Immature natural killer cell (primary cell): ENCODE measurements around the gene CCM2. TPM values are rescaled to one million over a fixed set of nuclear protein-coding genes. Genes with fewer than 3 reads are reported as not detected.
A peak's percentile ranks its signal among the peaks of the same experiment; 100 is the strongest.
"Not testable (repeated sequence)": the region's sequence is repeated elsewhere in the genome, so short reads cannot be mapped to it uniquely, and the experiment has no call there.

Source experiments
- DNase-seq, 3 donors: peaks; one replicate each; pipeline ENCODE4 v3.0.0; 2022; ENCODE audit warnings: mixed read lengths in 1 of 3
- H3K27ac Mint-ChIP-seq, 6 donors: one replicate each; pipeline ENCODE4 v1.8.0; 2020; ENCODE audit warnings: mixed read lengths in 6 of 6, mild to moderate bottlenecking in 5 of 6, inconsistent platforms in 4 of 6, moderate library complexity in 3 of 6
- H3K27me3 Mint-ChIP-seq, 3 donors: one replicate each; pipeline ENCODE4 v1.8.0; 2020 to 2021; ENCODE audit warnings: low read depth in 3 of 3, mild to moderate bottlenecking in 3 of 3, mixed read lengths in 3 of 3, moderate library complexity in 3 of 3, inconsistent platforms in 1 of 3
- H3K36me3 Mint-ChIP-seq, 3 donors: one replicate each; pipeline ENCODE4 v1.8.0; 2020; ENCODE audit warnings: mixed read lengths in 3 of 3, inconsistent platforms in 2 of 3, mild to moderate bottlenecking in 2 of 3
- H3K4me1 Mint-ChIP-seq, 2 donors: one replicate each; pipeline ENCODE4 v1.8.0; 2020; ENCODE audit warnings: inconsistent platforms in 2 of 2, mild to moderate bottlenecking in 2 of 2, mixed read lengths in 2 of 2, moderate library complexity in 1 of 2
- H3K4me3 Mint-ChIP-seq, 5 donors: one replicate each; pipeline ENCODE4 v1.8.0; 2020; ENCODE audit warnings: mild to moderate bottlenecking in 5 of 5, mixed read lengths in 5 of 5, inconsistent platforms in 3 of 5, moderate library complexity in 3 of 5
- H3K9me3 Mint-ChIP-seq, 6 donors: one replicate each; pipeline ENCODE4 v1.8.0; 2020; ENCODE audit warnings: mild to moderate bottlenecking in 6 of 6, mixed read lengths in 6 of 6, inconsistent platforms in 4 of 6, moderate library complexity in 3 of 6
- polyA plus RNA-seq, 3 donors: library from polyadenylated mRNA; unstranded; fragments of 300-500 nt; fragmentation: Illumina TruSeq; gene quantifications; one replicate each; pipeline ENCODE4 v1.2.3, GENCODE V29; 2021

CCM2 gene
- polyA plus RNA-seq, 3 donors from 2014 or later = 60.4 to 120 (median 103) TPM

GRCh38 chr7:45007571-45008328, 7.7 kb downstream of the CCM2 start:
- Mint-ChIP-seq H3K4me3 (peak overlapping the region; percentile 60 to 74 (median 63)), H3K4me1 (peaks cover 50 to 57% of the 10 kb centered on the region in 2 donors), H3K36me3 (peaks cover under 1 to 8% (median 7%) of the 10 kb centered on the region in 3 donors)

DNA sequence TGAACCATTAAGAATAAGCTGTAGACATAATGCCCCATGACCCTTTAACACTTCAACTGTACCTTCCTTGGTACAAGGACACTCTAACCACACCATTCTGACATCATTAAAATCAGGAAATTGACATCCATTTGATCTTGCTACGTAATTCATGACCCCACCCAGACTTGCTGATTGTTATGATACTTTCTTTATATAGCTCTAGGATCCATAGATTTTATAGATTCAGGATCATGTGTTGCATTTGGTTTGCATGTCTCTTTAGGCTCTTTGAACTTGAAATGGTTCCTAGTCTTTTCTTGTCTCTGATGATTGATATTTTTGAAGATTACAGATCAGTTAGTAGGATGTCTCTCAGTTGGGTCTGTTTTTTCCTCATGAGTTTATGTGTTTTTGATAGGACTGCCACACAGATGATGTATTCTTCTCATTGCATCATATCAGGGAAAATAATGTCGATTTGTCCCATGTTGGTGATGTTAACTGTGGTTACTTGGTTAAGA, 13.5 kb downstream of the CCM2 start:
- Mint-ChIP-seq H3K27me3 (peaks cover 0 to 4% (median 0%) of the 10 kb centered on the region in 3 donors), H3K4me1 (peaks cover 21 to 30% of the 10 kb centered on the region in 2 donors), H3K27ac (peak overlapping the region; percentile 25 to 89 (median 49)), H3K36me3 (peaks cover 9 to 19% (median 16%) of the 10 kb centered on the region in 3 donors), H3K9me3 (no peaks in the 10 kb centered on the region), H3K4me3 (no peak overlapping the region)
- peak in 1 of 3 donors; percentile 33 for DNase-seq

More at GRCh38 chr7:45007571-45008328, 7.7 kb downstream of the CCM2 start:
- Mint-ChIP-seq H3K27ac (peak overlapping the region; percentile 67 to 88 (median 83)), H3K27me3 (peaks cover 5 to 14% (median 6%) of the 10 kb centered on the region in 3 donors), H3K9me3 (no peaks in the 10 kb centered on the region)
- DNase-seq = peak; percentile 34 to 48 (median 36)

DNA sequence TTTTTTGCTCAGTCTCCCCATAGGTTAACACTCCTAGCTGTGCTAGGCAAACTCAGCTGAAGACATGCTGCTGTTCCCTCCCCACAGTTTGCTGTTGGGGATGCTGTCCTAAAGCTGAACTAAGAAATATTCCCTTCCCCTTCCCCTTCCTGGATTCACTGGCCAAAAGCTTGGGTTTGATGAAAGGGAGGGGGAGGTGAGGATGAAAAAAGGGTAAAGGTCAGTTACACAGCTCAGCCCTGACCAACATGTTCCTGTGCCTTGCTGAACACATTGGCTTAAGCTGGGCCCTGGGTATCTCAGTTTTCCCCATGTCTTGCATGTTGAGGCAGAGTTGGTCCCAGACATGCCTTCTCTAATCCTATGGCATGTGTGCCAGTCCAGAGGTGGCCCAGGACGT, 15.3 kb downstream of the CCM2 start:
- H3K27ac Mint-ChIP-seq = peak overlapping the region in 5 of 6 donors; percentile 13 to 41 (median 24)
- H3K27me3 Mint-ChIP-seq = no peaks in the 10 kb centered on the region
- no peaks in the 10 kb centered on the region for H3K9me3 Mint-ChIP-seq
- H3K4me3 Mint-ChIP-seq = no peak overlapping the region
- H3K36me3 Mint-ChIP-seq = peaks cover 9 to 27% (median 15%) of the 10 kb centered on the region in 3 donors
- no peak for DNase-seq
- peaks cover 9 to 21% of the 10 kb centered on the region in 2 donors for H3K4me1 Mint-ChIP-seq

DNA sequence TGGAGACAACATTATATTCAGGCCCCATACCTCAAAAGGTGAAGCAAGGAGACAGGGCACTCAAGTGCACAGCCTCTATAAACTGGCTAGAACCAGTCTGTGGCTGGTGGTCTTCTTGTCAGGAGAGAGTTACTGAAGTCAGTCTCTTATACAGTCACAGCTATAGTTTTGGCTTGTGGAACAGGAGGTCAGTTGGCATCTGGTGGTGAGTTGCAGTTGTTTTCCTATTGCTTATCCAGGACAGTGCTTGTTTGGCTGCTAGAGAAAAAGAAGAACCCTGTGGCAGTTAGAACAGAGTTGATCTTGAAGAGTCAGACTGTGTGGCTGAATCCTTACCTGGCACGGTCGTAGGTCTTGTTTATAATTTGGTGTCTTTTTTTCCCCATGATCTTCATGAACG, 17.3 kb downstream of the CCM2 start:
- H3K4me3 Mint-ChIP-seq = no peak overlapping the region
- no peak for DNase-seq
- peaks cover 9 to 27% (median 20%) of the 10 kb centered on the region in 3 donors for H3K36me3 Mint-ChIP-seq
- no peaks in the 10 kb centered on the region for H3K9me3 Mint-ChIP-seq
- H3K27me3 Mint-ChIP-seq = no peaks in the 10 kb centered on the region
- H3K27ac Mint-ChIP-seq = peak overlapping the region in 2 of 6 donors; percentile 24 to 66
- peaks cover 19 to 36% of the 10 kb centered on the region in 2 donors for H3K4me1 Mint-ChIP-seq

DNA sequence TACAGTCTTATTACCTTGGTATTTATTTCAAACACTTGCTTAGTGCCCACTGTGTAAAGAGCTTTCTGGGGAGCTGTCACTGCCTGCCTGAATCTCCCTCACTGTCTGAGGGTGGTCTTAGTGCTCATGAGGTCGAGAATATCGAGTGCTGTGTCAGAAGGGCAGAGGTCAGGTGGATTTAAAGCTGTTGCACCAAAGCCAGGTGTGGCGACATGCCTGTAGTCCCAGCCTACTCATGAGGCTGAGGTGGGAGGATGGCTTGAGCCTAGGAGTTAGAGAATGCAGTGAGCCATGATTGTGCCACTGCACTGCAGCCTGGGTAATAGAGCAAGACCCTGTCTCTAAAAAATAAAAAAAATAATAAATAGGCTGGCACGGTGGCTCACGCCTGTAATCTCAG, 20.9 kb downstream of the CCM2 start:
- peak overlapping the region in 5 of 6 donors; percentile 1 to 59 (median 57) for H3K27ac Mint-ChIP-seq
- DNase-seq = no peak
- no peaks in the 10 kb centered on the region for H3K9me3 Mint-ChIP-seq
- H3K4me3 Mint-ChIP-seq = no peak overlapping the region
- peaks cover 0 to 3% (median 0%) of the 10 kb centered on the region in 3 donors for H3K27me3 Mint-ChIP-seq
- peaks cover 35 to 56% of the 10 kb centered on the region in 2 donors for H3K4me1 Mint-ChIP-seq
- peaks cover 0 to 19% (median 13%) of the 10 kb centered on the region in 3 donors for H3K36me3 Mint-ChIP-seq

- no peaks in the 10 kb centered on the region for H3K9me3 Mint-ChIP-seq
- peak overlapping the region; percentile 43 to 78 (median 69) for H3K4me3 Mint-ChIP-seq
- H3K27me3 Mint-ChIP-seq = peaks cover 0 to 3% (median 0%) of the 10 kb centered on the region in 3 donors
- peak overlapping the region; percentile 83 to 98 (median 92) for H3K27ac Mint-ChIP-seq
- DNase-seq = peak in 1 of 3 donors; percentile 38
- H3K36me3 Mint-ChIP-seq = peaks cover 0 to 19% (median 13%) of the 10 kb centered on the region in 3 donors
- peaks cover 41 to 62% of the 10 kb centered on the region in 2 donors for H3K4me1 Mint-ChIP-seq
Observed at GRCh38 chr7:45021604-45022296, 21.7 kb downstream of the CCM2 start.

DNA sequence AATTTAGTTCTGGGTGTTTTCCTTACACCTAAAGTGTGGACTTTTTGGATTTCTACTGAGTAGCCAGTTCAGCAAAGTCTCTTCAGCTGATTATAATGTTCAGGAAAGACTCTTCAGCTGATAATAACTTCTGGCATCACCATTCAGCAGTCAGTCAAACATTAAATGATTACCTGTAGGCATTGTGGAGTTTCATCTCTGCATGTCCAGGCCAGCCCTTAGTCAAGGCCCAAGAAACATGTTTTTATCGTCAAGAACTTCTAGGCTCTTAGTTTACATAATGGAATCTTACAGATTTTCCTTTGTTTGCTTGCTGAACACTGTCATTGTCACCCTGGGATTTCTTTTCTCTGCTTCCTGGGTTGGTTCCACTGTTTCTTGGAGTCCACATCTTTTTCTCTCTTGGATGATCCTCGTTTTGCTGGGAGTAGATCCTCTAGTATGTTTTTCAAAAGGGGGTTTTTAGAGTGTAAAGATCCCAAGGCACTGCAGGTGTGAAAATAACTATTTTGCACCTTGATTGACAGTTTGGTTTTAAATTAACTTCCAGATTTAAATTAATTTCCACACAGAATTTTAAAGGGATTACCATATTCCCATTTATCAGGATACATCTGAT, 24.2 kb downstream of the CCM2 start:
- peaks cover 5 to 14% (median 11%) of the 10 kb centered on the region in 3 donors for H3K36me3 Mint-ChIP-seq
- no peaks in the 10 kb centered on the region for H3K9me3 Mint-ChIP-seq
- H3K4me1 Mint-ChIP-seq = peaks cover 57 to 86% of the 10 kb centered on the region in 2 donors
- H3K27me3 Mint-ChIP-seq = peaks cover 0 to 7% (median 0%) of the 10 kb centered on the region in 3 donors
- peak overlapping the region in 1 of 5 donors; percentile 35 for H3K4me3 Mint-ChIP-seq
- no peak for DNase-seq
- peak overlapping the region; percentile 26 to 95 (median 80) for H3K27ac Mint-ChIP-seq

DNA sequence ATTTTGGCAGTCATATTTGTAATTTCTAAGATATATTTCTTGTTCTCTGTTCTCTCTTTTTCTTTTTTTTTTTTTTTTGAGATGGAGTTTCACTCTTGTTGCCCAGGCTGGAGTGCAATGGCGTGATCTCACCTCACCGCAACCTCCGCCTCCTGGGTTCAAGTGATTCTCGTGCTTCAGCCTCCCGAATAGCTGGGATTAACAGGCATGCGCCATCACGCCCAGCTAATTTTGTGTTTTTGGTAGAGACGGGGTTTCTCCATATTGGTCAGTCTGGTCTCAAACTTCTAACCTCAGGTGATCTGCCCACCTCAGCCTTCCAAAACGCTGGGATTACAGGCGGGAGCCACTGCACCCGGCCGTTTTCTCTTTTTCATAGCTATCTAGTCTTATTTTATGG, 25.5 kb downstream of the CCM2 start:
- not testable (repeated sequence) for H3K27me3 Mint-ChIP-seq, H3K9me3 Mint-ChIP-seq, DNase-seq
- Mint-ChIP-seq H3K27ac (peak overlapping the region; percentile 79 to 95 (median 84)), H3K4me3 (peak overlapping the region; percentile 64 to 78 (median 73)), H3K36me3 (peaks cover 4 to 11% (median 5%) of the 10 kb centered on the region in 3 donors), H3K4me1 (peaks cover 69 to 91% of the 10 kb centered on the region in 2 donors)

- H3K27ac Mint-ChIP-seq = peak overlapping the region; percentile 79 to 95 (median 84)
- no peaks in the 10 kb centered on the region for H3K9me3 Mint-ChIP-seq
- peaks cover 4 to 11% (median 5%) of the 10 kb centered on the region in 3 donors for H3K36me3 Mint-ChIP-seq
- H3K27me3 Mint-ChIP-seq = peaks cover 2 to 7% (median 3%) of the 10 kb centered on the region in 3 donors
- no peak for DNase-seq
- peaks cover 68 to 86% of the 10 kb centered on the region in 2 donors for H3K4me1 Mint-ChIP-seq
- H3K4me3 Mint-ChIP-seq = peak overlapping the region; percentile 64 to 78 (median 73)
Observed at GRCh38 chr7:45026013-45026412, 26.0 kb downstream of the CCM2 start.

DNA sequence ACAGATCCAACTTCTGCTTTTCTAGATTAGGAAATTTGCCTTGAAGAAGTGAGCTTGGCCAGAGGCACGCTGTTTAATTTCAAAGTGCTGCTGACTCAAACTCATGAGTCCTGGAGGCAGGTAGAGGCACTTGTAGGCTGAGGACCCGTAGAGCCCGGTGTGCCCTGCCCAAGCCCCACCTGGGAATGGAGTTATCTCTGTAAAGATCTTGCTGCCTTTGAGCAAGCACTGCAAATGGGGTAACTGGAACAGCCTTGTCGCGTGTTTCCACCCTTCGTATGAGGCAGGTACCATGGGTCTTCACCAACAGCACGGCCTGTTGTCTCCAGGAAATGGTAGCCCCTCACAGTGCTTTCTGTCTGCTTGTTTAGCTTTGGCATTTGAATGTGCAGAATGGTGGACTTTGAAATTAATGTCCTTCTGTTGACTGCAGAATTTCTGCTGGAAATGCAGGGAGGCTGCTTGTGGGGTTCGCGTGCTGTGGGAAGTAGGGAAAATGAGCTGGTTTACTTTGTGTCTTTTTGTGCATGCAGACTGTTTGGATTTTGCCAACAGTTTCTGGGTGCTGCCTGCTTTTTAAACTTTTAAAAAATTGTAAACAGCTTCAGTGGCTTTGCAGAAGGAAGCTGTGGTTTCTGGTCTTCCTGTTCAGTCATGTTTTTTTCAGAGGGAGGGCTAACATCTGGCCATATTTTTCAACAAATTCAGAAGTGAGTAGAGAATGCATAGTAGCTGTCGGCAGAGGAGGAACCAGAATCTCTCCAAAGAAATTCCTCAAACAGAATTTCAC, 27.2 kb downstream of the CCM2 start:
- Mint-ChIP-seq H3K36me3 (peaks cover 4 to 7% (median 6%) of the 10 kb centered on the region in 3 donors), H3K9me3 (no peaks in the 10 kb centered on the region), H3K27ac (peak overlapping the region; percentile 89 to 99 (median 92)), H3K4me1 (peaks cover 67 to 85% of the 10 kb centered on the region in 2 donors), H3K27me3 (peaks cover 2 to 7% (median 3%) of the 10 kb centered on the region in 3 donors), H3K4me3 (peak overlapping the region; percentile 90 to 99 (median 93))
- DNase-seq = peak; percentile 64 to 72 (median 70)

GRCh38 chr7:45027774-45028114, 27.7 kb downstream of the CCM2 start:
- Mint-ChIP-seq H3K4me1 (peaks cover 73 to 88% of the 10 kb centered on the region in 2 donors), H3K4me3 (peak overlapping the region; percentile 90 to 99 (median 93)), H3K27ac (peak overlapping the region; percentile 89 to 99 (median 92)), H3K9me3 (no peaks in the 10 kb centered on the region), H3K36me3 (peaks cover 4 to 9% (median 7%) of the 10 kb centered on the region in 3 donors), H3K27me3 (peaks cover 2 to 7% (median 3%) of the 10 kb centered on the region in 3 donors)
- no peak for DNase-seq

- Mint-ChIP-seq H3K27me3 (peaks cover 2 to 7% (median 3%) of the 10 kb centered on the region in 3 donors), H3K27ac (peak overlapping the region; percentile 89 to 99 (median 92)), H3K9me3 (no peaks in the 10 kb centered on the region), H3K4me3 (peak overlapping the region; percentile 90 to 99 (median 93)), H3K4me1 (peaks cover 76 to 88% of the 10 kb centered on the region in 2 donors), H3K36me3 (peaks cover 4 to 9% (median 7%) of the 10 kb centered on the region in 3 donors)
- peak in 1 of 3 donors; percentile 12 for DNase-seq
Observed at GRCh38 chr7:45028138-45028919, 28.3 kb downstream of the CCM2 start.
